B cell (primary cell): ENCODE results near the gene CYP3A4. TPM values are rescaled to one million over a fixed set of nuclear protein-coding genes. Genes with fewer than 3 reads are reported as not detected.

Experiments
- ATAC-seq: fragments of 200-7000 bp; cut with Tn5 transposase; one replicate; pipeline ENCODE4 v1.10.0; 2021; ENCODE audit warnings: low read depth, mild to moderate bottlenecking, moderate number of reproducible peaks, moderate library complexity
- CTCF ChIA-PET: fragments of 350-600 bp; sonication (Branson Sonifier 250); formaldehyde crosslinking; loops from one replicate; lab custom pipeline; 2021; ENCODE audit warnings: antibody characterized with exemption, inconsistent platforms; lab: Charles Lee
- POLR2A ChIA-PET: fragments of 350-600 bp; sonication (Branson Sonifier 250); formaldehyde crosslinking; loops from one replicate; lab custom pipeline; 2021; ENCODE audit warnings: antibody characterized with exemption; lab: Charles Lee
- DNase-seq: peaks from one replicate; pipeline ENCODE4 v3.0.0; 2013
- H2AFZ ChIP-seq: 2 replicates; pipeline ENCODE4 v1.6.1; 2012; ENCODE audit warnings: mild to moderate bottlenecking, low read depth, low read length; ENCODE audit not compliant: insufficient read depth, poor library complexity, severe bottlenecking
- H3K27ac ChIP-seq, 2 donors: 1 replicate in 1 of 2; 2 replicates in 1 of 2; pipeline ENCODE4 v1.5.1; 2012 to 2013; ENCODE audit warnings: low read length in 2 of 2, mild to moderate bottlenecking in 2 of 2, moderate library complexity in 1 of 2
- H3K27me3 ChIP-seq, 4 experiments: fragments of 200-600 bp in 1 of 4; sonication (generic) in 1 of 4; replicated peaks in 1 of 4; 1 replicate in 2 of 4; 2 replicates in 2 of 4; pipeline versions ENCODE4 v1.6.1 to v1.7.0; 2013 to 2016; ENCODE audit warnings: low read length in 3 of 4, mild to moderate bottlenecking in 2 of 4, mixed read lengths in 1 of 4, moderate library complexity in 1 of 4; ENCODE audit not compliant: insufficient read depth in 4 of 4, control insufficient read depth in 3 of 4; ENCODE audit errors: control extremely low read depth in 1 of 4
- H3K36me3 ChIP-seq, 2 experiments: replicated peaks in 1 of 2; 1 replicate in 1 of 2; 2 replicates in 1 of 2; pipeline versions ENCODE4 v1.6.1 to v1.7.1; 2013; ENCODE audit warnings: low read length in 1 of 2; ENCODE audit not compliant: insufficient read depth in 2 of 2, control insufficient read depth in 1 of 2; ENCODE audit errors: control extremely low read depth in 1 of 2, extremely low read depth in 1 of 2
- H3K4me1 ChIP-seq, 2 donors: fragments of 200-600 bp in 1 of 2; sonication (generic) in 1 of 2; 1 replicate in 1 of 2; 2 replicates in 1 of 2; pipeline versions ENCODE4 v1.5.1 to v1.6.1; 2013 to 2017; ENCODE audit warnings: low read length in 2 of 2; ENCODE audit not compliant: control insufficient read depth in 2 of 2, insufficient read depth in 2 of 2
- H3K4me2 ChIP-seq: replicated peaks from 2 replicates; pipeline ENCODE3; 2012; ENCODE audit warnings: mild to moderate bottlenecking, low read depth, low read length; ENCODE audit not compliant: poor library complexity, severe bottlenecking
- H3K4me3 ChIP-seq, 5 experiments: fragments of 200-600 bp in 1 of 5; sonication (generic) in 1 of 5; 1 replicate in 3 of 5; 2 replicates in 2 of 5; pipeline versions ENCODE4 v1.5.1 to v1.7.0; 2011 to 2016; ENCODE audit warnings: low read length in 4 of 5, mild to moderate bottlenecking in 4 of 5, low read depth in 2 of 5, control low read depth in 1 of 5, moderate library complexity in 1 of 5; ENCODE audit not compliant: insufficient read depth in 1 of 5; ENCODE audit errors: control extremely low read depth in 1 of 5, extremely low read depth in 1 of 5
- H3K79me2 ChIP-seq: fragments of 200-600 bp; sonication (generic); one replicate; pipeline ENCODE4 v1.6.0; 2016; ENCODE audit warnings: low read length; ENCODE audit not compliant: control insufficient read depth, insufficient read depth
- H3K9ac ChIP-seq: fragments of 200-600 bp; sonication (generic); 2 replicates; pipeline ENCODE4 v1.6.1; 2017; ENCODE audit warnings: mild to moderate bottlenecking, low read length, moderate library complexity
- H3K9me3 ChIP-seq, 3 donors: one replicate each; pipeline versions ENCODE4 v1.6.1 to v1.7.1; 2013; ENCODE audit warnings: low read length in 2 of 3; ENCODE audit not compliant: control insufficient read depth in 2 of 3, insufficient read depth in 1 of 3; ENCODE audit errors: control extremely low read depth in 1 of 3
- H4K20me1 ChIP-seq: 2 replicates; pipeline ENCODE4 v1.6.0; 2012; ENCODE audit warnings: mild to moderate bottlenecking, low read length; ENCODE audit not compliant: insufficient read depth, control insufficient read depth, poor library complexity, severe bottlenecking
- H3K27ac Mint-ChIP-seq: one replicate; pipeline ENCODE4 v1.8.0; 2021; ENCODE audit warnings: mixed read lengths
- H3K27me3 Mint-ChIP-seq: one replicate; pipeline ENCODE4 v1.8.0; 2021; ENCODE audit warnings: mixed read lengths
- H3K4me1 Mint-ChIP-seq: one replicate; pipeline ENCODE4 v1.8.0; 2021; ENCODE audit warnings: mixed read lengths
- H3K4me3 Mint-ChIP-seq: one replicate; pipeline ENCODE4 v1.8.0; 2021; ENCODE audit warnings: mixed read lengths
- H3K9me3 Mint-ChIP-seq: one replicate; pipeline ENCODE4 v1.8.0; 2022; ENCODE audit warnings: mixed read lengths; ENCODE audit not compliant: insufficient read depth
- EZH2 ChIP-seq: IDR thresholded peaks from 2 replicates; pipeline ENCODE4 v1.6.1; 2012; ENCODE audit warnings: borderline replicate concordance, low read depth, mild to moderate bottlenecking, moderate library complexity, low read length; ENCODE audit not compliant: insufficient read depth, poor library complexity, severe bottlenecking
- WGBS: methylation state at CpG from one replicate; pipeline ENCODE4 v1.1.5; 2013; ENCODE audit warnings: missing lambda C conversion rate; ENCODE audit not compliant: insufficient coverage; 5-methylcytosine and 5-hydroxymethylcytosine counted together
- intact Hi-C: fragments of 100-400 bp; cut with micrococcal nuclease; formaldehyde crosslinking; loops from one replicate; pipeline ENCODE4 v1.10.0; 2022
- polyA plus RNA-seq: library from polyadenylated mRNA; depleted of rRNA; stranded (reverse); fragments of >200 nt; gene quantifications from 2 replicates; pipeline ENCODE4 v1.2.3, GENCODE V29; 2012
- total RNA-seq, 2 donors: library from RNA; stranded (reverse); fragments of 120-200 nt in 1 of 2; gene quantifications; 1 replicate in 1 of 2; 2 replicates in 1 of 2; pipeline versions ENCODE4 v1.2.3 to v1.2.4, GENCODE V29; 2013 to 2022
- TF ChIP-seq, protein P1 (sequence below): fragments of 200-600 bp; IDR thresholded peaks from one replicate; pipeline ENCODE4 v1.8.0; 2022; ENCODE audit warnings: antibody characterized with exemption, mild to moderate bottlenecking

The CYP3A4 gene
- total and polyA plus RNA-seq, 2 donors (not counting 1 experiment from before 2014, with no cell fraction given): not detected

DNA sequence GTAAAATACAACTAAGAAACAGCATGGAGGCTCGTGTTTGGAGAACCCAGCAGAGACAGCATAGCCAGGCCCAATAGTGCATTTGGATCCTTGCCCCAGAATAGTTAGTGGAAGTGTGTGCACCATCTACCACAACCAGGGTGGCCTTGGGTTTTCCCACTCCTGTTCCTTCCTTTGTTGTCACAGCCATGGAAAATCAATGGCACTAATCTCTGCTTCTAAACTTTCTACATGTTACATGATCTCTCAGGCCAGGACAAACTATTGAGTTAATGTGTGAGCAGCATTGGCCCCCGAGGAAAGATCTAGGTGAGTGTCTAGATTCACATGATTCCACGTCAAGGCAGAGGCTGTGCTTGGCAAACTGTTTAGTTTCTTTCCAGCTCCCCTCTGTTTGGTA is 51.0 kb downstream of the CYP3A4 start:
- no peaks in the 10 kb centered on the region for H3K36me3 ChIP-seq
- no peak overlapping the region for H3K4me2 ChIP-seq
- Mint-ChIP-seq H3K27me3 (peaks cover 9% of the 10 kb centered on the region), H3K9me3 (no peaks in the 10 kb centered on the region), H3K27ac (no peak overlapping the region), H3K4me3 (no peak overlapping the region), H3K4me1 (no peaks in the 10 kb centered on the region)
- no peak overlapping the region for H3K9ac ChIP-seq
- CTCF ChIA-PET: no interaction called here
- WGBS: 100% methylated on average over 2 of the region's 3 CpGs
- POLR2A ChIA-PET: no interaction called here
- no peaks in the 10 kb centered on the region for H3K4me1 ChIP-seq
- TF ChIP-seq, protein P1, sequence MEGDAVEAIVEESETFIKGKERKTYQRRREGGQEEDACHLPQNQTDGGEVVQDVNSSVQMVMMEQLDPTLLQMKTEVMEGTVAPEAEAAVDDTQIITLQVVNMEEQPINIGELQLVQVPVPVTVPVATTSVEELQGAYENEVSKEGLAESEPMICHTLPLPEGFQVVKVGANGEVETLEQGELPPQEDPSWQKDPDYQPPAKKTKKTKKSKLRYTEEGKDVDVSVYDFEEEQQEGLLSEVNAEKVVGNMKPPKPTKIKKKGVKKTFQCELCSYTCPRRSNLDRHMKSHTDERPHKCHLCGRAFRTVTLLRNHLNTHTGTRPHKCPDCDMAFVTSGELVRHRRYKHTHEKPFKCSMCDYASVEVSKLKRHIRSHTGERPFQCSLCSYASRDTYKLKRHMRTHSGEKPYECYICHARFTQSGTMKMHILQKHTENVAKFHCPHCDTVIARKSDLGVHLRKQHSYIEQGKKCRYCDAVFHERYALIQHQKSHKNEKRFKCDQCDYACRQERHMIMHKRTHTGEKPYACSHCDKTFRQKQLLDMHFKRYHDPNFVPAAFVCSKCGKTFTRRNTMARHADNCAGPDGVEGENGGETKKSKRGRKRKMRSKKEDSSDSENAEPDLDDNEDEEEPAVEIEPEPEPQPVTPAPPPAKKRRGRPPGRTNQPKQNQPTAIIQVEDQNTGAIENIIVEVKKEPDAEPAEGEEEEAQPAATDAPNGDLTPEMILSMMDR: no peak
- no peak for TF ChIP-seq EZH2
- H3K27ac ChIP-seq: no peak overlapping the region
- intact Hi-C loops: no loop called here
- ATAC-seq: no peak
- H3K27me3 ChIP-seq: peaks cover 0 to 3% (median 0%) of the 10 kb centered on the region in 4 experiments
- H2AFZ ChIP-seq: no peak overlapping the region
- H3K79me2 ChIP-seq: no peaks in the 10 kb centered on the region
- no peak overlapping the region for H3K4me3 ChIP-seq
- no peaks in the 10 kb centered on the region for H4K20me1 ChIP-seq
- DNase-seq: no peak
- no peaks in the 10 kb centered on the region for H3K9me3 ChIP-seq

DNA sequence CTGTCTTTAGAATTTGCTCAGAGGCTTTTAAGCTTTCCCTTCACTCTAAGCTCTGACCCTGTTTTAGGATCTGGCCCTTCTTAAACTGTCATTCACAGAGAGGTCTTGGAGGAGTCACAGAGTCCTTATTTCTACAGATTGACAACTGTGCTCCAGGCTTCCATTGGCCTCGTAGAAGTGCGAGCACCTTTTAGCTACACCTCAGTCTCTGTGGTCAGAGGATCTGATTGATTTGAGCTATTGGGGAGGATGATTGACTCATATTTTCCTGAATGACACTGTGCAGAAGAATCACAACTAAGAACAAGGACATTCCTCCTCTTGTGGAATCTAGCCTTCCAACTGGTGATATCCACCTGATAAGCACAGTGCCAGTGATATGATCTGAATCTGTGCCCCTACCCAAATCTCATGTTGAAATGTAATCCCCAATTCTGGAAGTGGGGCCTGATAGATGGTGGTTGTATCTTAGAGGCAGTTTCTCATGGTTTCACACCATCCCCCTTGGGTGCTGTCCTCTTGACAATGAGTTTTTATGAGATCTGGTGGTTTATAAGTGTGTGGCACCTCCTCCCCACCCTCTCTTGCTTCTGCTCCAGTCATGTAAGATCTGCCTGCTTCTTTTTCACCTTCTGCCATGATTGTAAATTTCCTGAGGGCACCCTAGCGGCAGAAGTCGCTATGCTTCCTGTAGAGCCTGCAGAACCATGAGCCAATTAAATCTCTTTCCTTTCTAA is 52.2 kb downstream of the CYP3A4 start:
- Mint-ChIP-seq H3K27ac (no peak overlapping the region), H3K4me3 (no peak overlapping the region), H3K27me3 (peaks cover 9% of the 10 kb centered on the region), H3K4me1 (no peaks in the 10 kb centered on the region), H3K9me3 (no peaks in the 10 kb centered on the region)
- no peaks in the 10 kb centered on the region for H3K4me1 ChIP-seq
- POLR2A ChIA-PET: interaction anchor here (0.5 kb wide), 1 partner anchor 321 kb away, joined by 4 read pairs; no protein-coding TSS in a partner anchor
- no peak for ATAC-seq
- no peak overlapping the region for H3K9ac ChIP-seq
- no CpG with 5 or more reads among the region's 4 CpGs for WGBS
- no peaks in the 10 kb centered on the region for H3K9me3 ChIP-seq
- H3K27ac ChIP-seq: no peak overlapping the region
- H4K20me1 ChIP-seq: no peaks in the 10 kb centered on the region
- no peaks in the 10 kb centered on the region for H3K79me2 ChIP-seq
- no peaks in the 10 kb centered on the region for H3K27me3 ChIP-seq
- CTCF ChIA-PET: no interaction called here
- no peak overlapping the region for H2AFZ ChIP-seq
- TF ChIP-seq EZH2: no peak
- TF ChIP-seq, protein P1: no peak
- H3K4me2 ChIP-seq: no peak overlapping the region
- no peak for DNase-seq
- no peaks in the 10 kb centered on the region for H3K36me3 ChIP-seq
- H3K4me3 ChIP-seq: no peak overlapping the region
- intact Hi-C loops: no loop called here
